IPS-NIHi11 (cell line): ENCODE measurements around the gene PPT2.
"Not testable (repeated sequence)": the region's sequence is repeated elsewhere in the genome, so short reads cannot be mapped to it uniquely, and the experiment has no call there.

Experiments
- DNase-seq: peaks from one replicate; pipeline ENCODE4 v3.0.0; 2012; ENCODE audit warnings: mixed read lengths, low spot score

The PPT2 gene

GRCh38 chr6:32176476-32177182, 22.7 kb downstream of the PPT2 start:
- no peak for DNase-seq

- no peak for DNase-seq
These were observed 23.3 kb downstream of the PPT2 start for GRCh38 chr6:32177183-32177787.

GRCh38 chr6:32177788-32178546, 24.0 kb downstream of the PPT2 start, which contains the start of gene RNF5:
RNF5 (plus strand) TSS chr6:32178405; CDS start chr6:32178512, 107 bp downstream.
- peak; percentile 90 for DNase-seq

- DNase-seq: no peak
These were observed 24.9 kb downstream of the PPT2 start for GRCh38 chr6:32178547-32179440.

GRCh38 chr6:32179766-32180405, 25.9 kb downstream of the PPT2 start:
- no peak for DNase-seq

GRCh38 chr6:32181148-32181702, 27.3 kb downstream of the PPT2 start:
- DNase-seq: no peak

- DNase-seq: no peak
These were observed 28.1 kb downstream of the PPT2 start for GRCh38 chr6:32181915-32182529.

- DNase-seq: no peak
These were observed 28.6 kb downstream of the PPT2 start for GRCh38 chr6:32182555-32182981.

- DNase-seq: no peak
These were observed 29.1 kb downstream of the PPT2 start for GRCh38 chr6:32183030-32183429.

- DNase-seq: no peak
These were observed 29.6 kb downstream of the PPT2 start for GRCh38 chr6:32183483-32184083.

- no peak for DNase-seq
These were observed 30.2 kb downstream of the PPT2 start, which contains the start of gene AGER for GRCh38 chr6:32184084-32184640. AGER (minus strand) TSS chr6:32184253; CDS start chr6:32184222, 31 bp downstream.

GRCh38 chr6:32185681-32186131, 31.8 kb downstream of the PPT2 start:
- DNase-seq: peak; percentile 60

GRCh38 chr6:32186151-32186840, 32.4 kb downstream of the PPT2 start:
- not testable (repeated sequence) for DNase-seq

- no peak for DNase-seq
These were observed 33.2 kb downstream of the PPT2 start for GRCh38 chr6:32187009-32187709.

- DNase-seq: not testable (repeated sequence)
These were observed 33.9 kb downstream of the PPT2 start for GRCh38 chr6:32187725-32188380.

GRCh38 chr6:32188381-32189068, 34.6 kb downstream of the PPT2 start:
- DNase-seq: no peak

GRCh38 chr6:32189069-32189741, 35.3 kb downstream of the PPT2 start:
- DNase-seq: no peak
